Ovary (tissue), 9 donors: ENCODE measurements around the gene CDK15. TPM values are rescaled to one million over a fixed set of nuclear protein-coding genes. Genes with fewer than 3 reads are reported as not detected.

Experiments
- DNase-seq, 5 donors: peaks; one replicate each; pipeline ENCODE4 v3.0.0-alpha.2; 2019 to 2020
- H3K27ac ChIP-seq, 2 donors: fragments of 200-600 bp; one replicate each; pipeline versions ENCODE4 v1.5.1 to v1.8.0; 2019 to 2022
- H3K27me3 ChIP-seq: fragments of 200-600 bp; one replicate; pipeline ENCODE4 v1.8.0; 2022
- H3K36me3 ChIP-seq: fragments of 200-600 bp; sonication (generic); one replicate; pipeline ENCODE4 v1.5.1; 2019
- H3K4me1 ChIP-seq: one replicate; pipeline ENCODE4 v1.8.1; 2013; ENCODE audit warnings: mild to moderate bottlenecking, moderate library complexity; ENCODE audit not compliant: insufficient read depth
- H3K4me3 ChIP-seq: fragments of 200-600 bp; sonication (generic); one replicate; pipeline ENCODE4 v1.5.1; 2017
- H3K9me3 ChIP-seq, 2 donors: fragments of 200-600 bp in 1 of 2; sonication (generic) in 1 of 2; one replicate each; pipeline versions ENCODE4 v1.5.1 to v1.8.1; 2013 to 2019; ENCODE audit warnings: mild to moderate bottlenecking in 1 of 2, moderate library complexity in 1 of 2
- CTCF ChIP-seq, 3 donors: fragments of 450-650 bp in 2 of 3; fragments of 200-600 bp in 1 of 3; IDR thresholded peaks; one replicate each; pipeline versions ENCODE4 v1.5.1 to v1.8.0; 2016 to 2022; ENCODE audit warnings: antibody characterized with exemption in 3 of 3, mild to moderate bottlenecking in 1 of 3
- EP300 ChIP-seq: sonication (generic); formaldehyde crosslinking; IDR thresholded peaks from one replicate; pipeline ENCODE4 v1.6.1; 2017; ENCODE audit warnings: antibody characterized with exemption
- POLR2A ChIP-seq: fragments of 450-650 bp; IDR thresholded peaks from one replicate; pipeline ENCODE4 v1.6.1; 2017; ENCODE audit warnings: antibody characterized with exemption, mild to moderate bottlenecking, moderate library complexity
- WGBS, 3 donors: extraction: QIAGEN DNeasy Blood & Tissue Kit in 1 of 3; methylation state at CpG; one replicate each; pipeline versions ENCODE4 v1.1.5 to v1.1.7; 2013 to 2017; 5-methylcytosine and 5-hydroxymethylcytosine counted together
- intact Hi-C, 4 donors: fragments of 100-400 bp; cut with DNase I; formaldehyde crosslinking; loops; one replicate each; pipeline versions ENCODE4 v1.11.0 to v1.15.1; 2022 to 2023
- polyA plus RNA-seq, 2 donors: library from polyadenylated mRNA; stranded (reverse); fragments of 200-250 nt in 1 of 2; fragments of 350-450 nt in 1 of 2; fragmentation: Illumina TruSeq in 1 of 2; extraction: RNeasy Lipid Tissue Mini Kit (QIAGEN cat#74804) in 1 of 2; gene quantifications; one replicate each; pipeline ENCODE4 v1.2.3, GENCODE V29; 2013 to 2014
- total RNA-seq, 7 donors: library from RNA; depleted of rRNA in 2 of 7; stranded (reverse); fragments of >200 nt in 2 of 7; fragmentation: NEBNext Ultra II Directional in 3 of 7; extraction: Animal tissue kit (Norgen Biotek cat#: 25700) in 3 of 7; gene quantifications; one replicate each; pipeline versions ENCODE4 v1.1.0 to v1.2.4, GENCODE V29; 2016 to 2023
- donor health status: DM: no; HTN: no; CAD: no; lungs with moderate emphysema.
- donor health status: DM: no; HTN: no; CAD: no.
- donor health status: Bipolar disorder and iron deficiency.
- donor health status: DM: yes; HTN: yes; CAD: no.
- donor health status: DM: no; HTN: no; CAD: no.
- donor health status: DM: yes; HTN: yes; CAD: no.

The CDK15 gene
- total and polyA plus RNA-seq, 9 donors, result 3.7 to 14.9 (median 5.3) TPM

GRCh38 chr2:201779901-201780673, 26.2 kb upstream of the CDK15 start:
- WGBS, 3 donors, result 4 to 5% (median 5%) methylated on average over 21 to 22 of the region's 22 CpGs
- no peaks in the 10 kb centered on the region for H3K27me3 ChIP-seq
- H3K4me3 ChIP-seq, result peak overlapping the region; percentile 70
- H3K4me1 ChIP-seq, result peaks cover 2% of the 10 kb centered on the region
- TF ChIP-seq POLR2A, result no peak
- TF ChIP-seq CTCF (IDR thresholded peaks at IDR 0.05), result no peak
- TF ChIP-seq EP300, result no peak
- peak overlapping the region; percentile 15 to 77 for H3K27ac ChIP-seq
- no peaks in the 10 kb centered on the region for H3K36me3 ChIP-seq
- H3K9me3 ChIP-seq, result no peaks in the 10 kb centered on the region
- intact Hi-C loops, result no loop called here
- no peak for DNase-seq

DNA sequence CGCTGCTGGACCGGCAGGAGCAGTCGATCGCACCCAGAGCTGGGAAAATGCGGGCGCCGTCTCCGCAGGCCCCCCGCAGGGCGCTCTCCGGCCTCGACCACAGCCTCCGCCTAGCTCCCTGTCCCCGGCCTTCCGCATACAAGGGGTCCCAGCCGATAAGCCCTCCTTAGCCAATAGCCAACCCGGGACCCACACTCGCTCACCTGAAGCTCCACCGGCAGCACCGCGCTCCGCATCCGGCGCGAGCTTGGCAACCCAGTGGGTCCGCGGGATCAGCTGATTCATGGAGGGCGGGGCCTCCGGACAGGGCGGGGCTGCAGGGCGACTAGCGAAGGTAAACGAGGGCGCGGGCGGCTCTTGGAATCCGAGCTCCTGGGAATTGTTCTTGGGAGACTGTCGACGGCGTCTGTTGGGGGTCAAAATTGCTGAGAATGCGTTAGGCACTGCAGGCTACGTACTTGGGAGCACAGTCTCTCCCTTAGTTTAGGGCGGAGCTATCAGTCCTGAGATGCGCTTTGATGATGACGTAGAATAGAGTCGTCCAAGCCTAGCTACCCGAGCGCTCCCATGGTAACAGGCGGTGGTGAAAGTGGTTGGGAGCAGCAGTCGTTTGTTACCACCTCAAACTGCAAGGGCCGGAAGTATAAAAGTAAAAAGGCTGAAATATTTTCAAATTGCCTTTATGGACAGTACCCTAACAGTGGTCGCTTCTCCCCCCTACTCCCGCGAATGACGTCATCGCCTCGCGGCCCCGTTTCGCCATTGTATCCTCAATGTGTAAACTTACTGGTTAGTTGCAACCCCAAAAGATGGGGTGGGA, 25.5 kb upstream of the CDK15 start, which contains the start of gene ALS2:
ALS2 (minus strand) TSS at position 260 of the 820 bp plus-strand sequence. CDS start 12,048 bp downstream, outside the sequence.
- Histone ChIP-seq H3K36me3 (no peaks in the 10 kb centered on the region), H3K27me3 (no peaks in the 10 kb centered on the region), H3K4me1 (peaks cover 2% of the 10 kb centered on the region), H3K9me3 (no peaks in the 10 kb centered on the region), H3K27ac (peak within 1 kb of the TSS; percentile 15 to 77), H3K4me3 (peak within 1 kb of the TSS; percentile 70)
- WGBS, 3 donors, result 0 to 1% (median 0%) methylated on average over 52 to 60 of the region's 60 CpGs
- TF ChIP-seq POLR2A (peak; percentile 37), EP300 (no peak)
- intact Hi-C loops, result no loop called here
- DNase-seq, result peak; percentile 96 to 98 (median 96)

GRCh38 chr2:201781557-201782051, 24.7 kb upstream of the CDK15 start:
- Histone ChIP-seq H3K27me3 (no peaks in the 10 kb centered on the region), H3K4me3 (peak overlapping the region; percentile 70), H3K36me3 (no peaks in the 10 kb centered on the region), H3K9me3 (no peaks in the 10 kb centered on the region), H3K4me1 (peaks cover 2% of the 10 kb centered on the region), H3K27ac (no peak overlapping the region)
- intact Hi-C loops, result no loop called here
- whole genome bisulfite sequencing, 3 donors, result 0 to 2% (median 1%) methylated on average over 15 of the region's 15 CpGs
- TF ChIP-seq CTCF (IDR thresholded peaks at IDR 0.05), result no peak
- TF ChIP-seq EP300, result no peak
- no peak for TF ChIP-seq POLR2A
- peak in 4 of 5 donors; percentile 20 to 52 (median 44) for DNase-seq

DNA sequence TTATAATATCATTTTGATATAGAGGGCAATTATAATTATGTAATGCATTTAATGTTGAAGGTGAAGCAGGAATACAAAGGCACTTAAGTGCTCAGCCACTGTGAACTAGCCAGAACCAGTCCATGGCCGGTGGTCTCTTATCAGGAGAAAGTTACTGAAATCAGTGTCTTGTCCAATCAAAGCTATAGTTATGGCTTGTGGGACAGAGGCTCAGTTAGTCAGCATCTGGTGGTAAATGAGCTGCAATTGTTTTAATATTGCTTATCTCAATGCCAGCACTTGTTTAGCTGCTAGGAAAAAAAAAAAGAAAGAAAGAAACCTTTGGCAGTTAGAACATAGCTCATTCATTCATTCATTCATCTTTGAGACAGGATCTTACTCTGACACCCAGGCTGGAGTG, 21.8 kb upstream of the CDK15 start:
- H3K4me1 ChIP-seq, result peaks cover 2% of the 10 kb centered on the region
- no peak for DNase-seq
- TF ChIP-seq POLR2A (no peak), CTCF (IDR thresholded peaks at IDR 0.05) (no peak), EP300 (no peak)
- no peaks in the 10 kb centered on the region for H3K36me3 ChIP-seq
- no peak overlapping the region for H3K4me3 ChIP-seq
- WGBS, 3 donors, result 27 to 62% (median 53%) methylated on average over 1 of the region's 1 CpG
- no peaks in the 10 kb centered on the region for H3K9me3 ChIP-seq
- H3K27me3 ChIP-seq, result no peaks in the 10 kb centered on the region
- no peak overlapping the region for H3K27ac ChIP-seq
- intact Hi-C loops, result no loop called here
